ENCODE data around the gene PRKG1. TPM values are rescaled to one million over a fixed set of nuclear protein-coding genes. Genes with fewer than 3 reads are reported as not detected.

PRKG1 gene
- total RNA-seq, 1 donor from 2014 or later = 26.4 TPM

DNA sequence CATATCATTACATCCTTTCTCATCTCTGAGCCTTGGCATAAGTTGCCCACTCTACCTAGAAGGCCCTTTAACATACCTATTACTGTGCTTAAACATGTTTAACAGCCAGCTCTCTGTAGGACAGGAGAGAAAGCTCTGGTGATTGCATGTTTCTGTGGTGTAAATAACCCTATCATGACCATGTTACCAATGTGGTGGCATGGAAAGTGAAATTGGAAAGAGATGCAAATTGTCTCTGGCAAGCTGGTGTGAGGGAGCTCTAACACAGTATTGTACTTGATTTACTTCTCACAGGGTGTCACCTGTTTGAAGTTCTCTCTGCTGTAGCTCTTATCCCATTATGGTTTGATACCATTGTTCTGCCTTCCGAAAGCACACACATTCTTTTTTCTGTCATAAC is 1008.0 kb downstream of the PRKG1 start:
- no peak overlapping the region for H3K27ac Mint-ChIP-seq
- H3K9me3 Mint-ChIP-seq = no peaks in the 10 kb centered on the region
- no peaks in the 10 kb centered on the region for H3K27me3 Mint-ChIP-seq (ENCODE audit: insufficient read depth, low read depth)
- H3K4me1 Mint-ChIP-seq = no peaks in the 10 kb centered on the region
- Histone ChIP-seq H3K27ac (no peak overlapping the region), H3F3A (ENCODE audit: low read depth) (no peaks in the 10 kb centered on the region), H3K9ac (no peak overlapping the region), H2AFZ (replicated peaks) (no peak overlapping the region), H3K27me3 (no peaks in the 10 kb centered on the region), H3K9me3 (ENCODE audit: low read depth) (no peaks in the 10 kb centered on the region), H4K20me1 (ENCODE audit: low read depth) (no peaks in the 10 kb centered on the region), H3K79me2 (ENCODE audit: low read depth) (no peaks in the 10 kb centered on the region), H3K4me2 (no peak overlapping the region), H3K4me3 (no peak overlapping the region), H3K36me3 (no peaks in the 10 kb centered on the region), H3K4me1 (no peaks in the 10 kb centered on the region)
- TF ChIP-seq CTCF (IDR thresholded peaks at IDR 0.05) (no peak), EZH2 (IDR thresholded peaks at IDR 0.05) (no peak), EZH2phosphoT487 (IDR thresholded peaks at IDR 0.05) (no peak)
- H3K4me3 Mint-ChIP-seq = no peak overlapping the region
- no peak for DNase-seq (ENCODE audit: low spot score)
- no peaks in the 10 kb centered on the region for H3K36me3 Mint-ChIP-seq

GRCh38 chr10:52083422-52083821 is 1009.1 kb downstream of the PRKG1 start:
- Mint-ChIP-seq H3K36me3 (no peaks in the 10 kb centered on the region), H3K27me3 (ENCODE audit: insufficient read depth, low read depth) (no peaks in the 10 kb centered on the region), H3K9me3 (no peaks in the 10 kb centered on the region), H3K4me3 (no peak overlapping the region), H3K4me1 (no peaks in the 10 kb centered on the region), H3K27ac (no peak overlapping the region)
- Histone ChIP-seq H3F3A (ENCODE audit: low read depth) (no peaks in the 10 kb centered on the region), H3K27me3 (no peaks in the 10 kb centered on the region), H3K9ac (no peak overlapping the region), H4K20me1 (ENCODE audit: low read depth) (no peaks in the 10 kb centered on the region), H3K4me1 (no peaks in the 10 kb centered on the region), H3K36me3 (no peaks in the 10 kb centered on the region), H3K9me3 (ENCODE audit: low read depth) (no peaks in the 10 kb centered on the region), H3K4me2 (no peak overlapping the region), H3K79me2 (ENCODE audit: low read depth) (no peaks in the 10 kb centered on the region), H3K27ac (no peak overlapping the region), H2AFZ (replicated peaks) (no peak overlapping the region), H3K4me3 (no peak overlapping the region)
- TF ChIP-seq EZH2phosphoT487 (IDR thresholded peaks at IDR 0.05) (no peak), EZH2 (IDR thresholded peaks at IDR 0.05) (no peak), CTCF (IDR thresholded peaks at IDR 0.05) (no peak)
- DNase-seq (ENCODE audit: low spot score) = no peak

DNA sequence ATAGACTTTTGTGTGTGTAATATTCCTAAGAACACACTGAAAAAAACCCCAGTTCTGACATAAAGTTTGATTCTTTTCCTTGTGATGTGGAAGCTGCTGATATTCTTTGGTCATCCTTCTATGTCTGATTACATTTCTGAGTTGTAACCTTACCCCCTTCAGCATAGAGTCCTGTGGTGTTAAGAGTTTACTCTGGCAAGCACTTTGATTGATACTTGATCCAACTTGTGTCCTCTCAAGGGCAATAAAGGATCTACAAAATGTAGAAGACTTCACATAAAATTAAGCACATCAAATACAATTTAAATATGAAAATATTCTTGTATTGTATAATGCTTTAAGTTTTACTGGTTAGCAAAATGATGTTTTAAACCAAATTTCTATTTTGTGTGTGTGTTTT is 1018.1 kb downstream of the PRKG1 start:
- Histone ChIP-seq H3K9ac (no peak overlapping the region), H4K20me1 (ENCODE audit: low read depth) (no peaks in the 10 kb centered on the region), H3F3A (ENCODE audit: low read depth) (no peaks in the 10 kb centered on the region), H3K27ac (no peak overlapping the region), H3K79me2 (ENCODE audit: low read depth) (no peaks in the 10 kb centered on the region), H3K36me3 (no peaks in the 10 kb centered on the region), H3K9me3 (ENCODE audit: low read depth) (no peaks in the 10 kb centered on the region), H3K27me3 (no peaks in the 10 kb centered on the region), H2AFZ (replicated peaks) (no peak overlapping the region), H3K4me3 (no peak overlapping the region), H3K4me2 (no peak overlapping the region), H3K4me1 (peaks cover 23% of the 10 kb centered on the region)
- Mint-ChIP-seq H3K4me3 (no peak overlapping the region), H3K27me3 (ENCODE audit: insufficient read depth, low read depth) (peaks cover 2% of the 10 kb centered on the region), H3K27ac (no peak overlapping the region), H3K4me1 (peaks cover 10% of the 10 kb centered on the region), H3K9me3 (no peaks in the 10 kb centered on the region), H3K36me3 (no peaks in the 10 kb centered on the region)
- no peak for DNase-seq (ENCODE audit: low spot score)
- TF ChIP-seq EZH2 (IDR thresholded peaks at IDR 0.05) = no peak
- no peak for TF ChIP-seq CTCF (IDR thresholded peaks at IDR 0.05)
- no peak for TF ChIP-seq EZH2phosphoT487 (IDR thresholded peaks at IDR 0.05)
